ENCODE measurements around the gene BLM.

The BLM gene

GRCh38 chr15:90765531-90765930 lies 48.4 kb downstream of the BLM start:
- H3K9me3 ChIP-seq (ENCODE audit: control insufficient read depth, insufficient read depth, low read length) = no peaks in the 10 kb centered on the region

GRCh38 chr15:90765966-90766365 lies 48.8 kb downstream of the BLM start:
- Histone ChIP-seq H3K4me1 (ENCODE audit: insufficient read depth, low read length) (peaks cover 1% of the 10 kb centered on the region; the same call in 1 of the 2 replicates), H3K9me3 (ENCODE audit: control insufficient read depth, insufficient read depth, low read length) (no peaks in the 10 kb centered on the region), H3K36me3 (ENCODE audit: insufficient read depth, low read length) (peaks cover 12% of the 10 kb centered on the region), H3K9ac (ENCODE audit: low read depth, low read length) (no peak overlapping the region)

More at GRCh38 chr15:90765531-90765930, 48.4 kb downstream of the BLM start:
- Histone ChIP-seq H3K4me1 (ENCODE audit: insufficient read depth, low read length) (peaks cover 5% of the 10 kb centered on the region; the same call in 1 of the 2 replicates), H3K36me3 (ENCODE audit: insufficient read depth, low read length) (peaks cover 12% of the 10 kb centered on the region), H3K9ac (ENCODE audit: low read depth, low read length) (no peak overlapping the region)

DNA sequence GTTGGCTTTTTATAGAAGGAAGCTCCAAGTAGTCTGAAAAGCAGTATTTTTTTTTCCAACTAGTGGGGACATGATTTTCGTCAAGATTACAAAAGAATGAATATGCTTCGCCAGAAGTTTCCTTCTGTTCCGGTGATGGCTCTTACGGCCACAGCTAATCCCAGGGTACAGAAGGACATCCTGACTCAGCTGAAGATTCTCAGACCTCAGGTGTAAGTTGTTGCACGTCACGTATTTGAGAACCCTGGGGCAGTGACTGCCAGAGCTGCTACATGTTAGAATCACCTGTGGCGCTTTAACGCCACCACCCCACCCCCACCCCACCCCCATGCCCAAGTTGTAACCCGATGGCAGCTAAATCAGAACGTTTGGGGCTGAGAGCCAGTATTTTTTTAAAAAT lies 52.2 kb downstream of the BLM start:
- H3K9ac ChIP-seq (ENCODE audit: low read depth, low read length) = no peak overlapping the region
- H3K36me3 ChIP-seq (ENCODE audit: insufficient read depth, low read length) = peaks cover 6% of the 10 kb centered on the region
- no peaks in the 10 kb centered on the region for H3K9me3 ChIP-seq (ENCODE audit: control insufficient read depth, insufficient read depth, low read length)
- H3K4me1 ChIP-seq (ENCODE audit: insufficient read depth, low read length) = no peaks in the 10 kb centered on the region

DNA sequence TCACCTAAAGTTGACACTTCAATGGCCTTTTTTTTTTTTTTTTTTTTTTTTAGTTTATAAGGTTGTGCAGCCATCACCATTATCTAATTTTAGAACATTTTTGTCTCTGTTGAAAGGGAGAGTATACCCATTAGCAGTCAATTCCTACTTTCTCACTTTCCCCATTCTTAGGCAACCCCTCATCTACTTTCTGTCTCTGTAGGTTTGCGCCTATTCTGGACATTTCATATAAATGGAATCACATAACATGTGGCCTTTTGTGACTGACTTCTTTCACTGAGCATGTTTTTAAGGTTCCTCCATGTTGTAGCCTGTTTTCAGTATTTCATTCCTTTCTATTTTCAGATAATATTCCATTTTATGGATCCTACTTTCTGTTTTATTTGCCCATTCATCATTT lies 56.3 kb downstream of the BLM start:
- no peaks in the 10 kb centered on the region for H3K4me1 ChIP-seq (ENCODE audit: insufficient read depth, low read length)
- no peaks in the 10 kb centered on the region; the same call in 1 of the 2 replicates for H3K36me3 ChIP-seq (ENCODE audit: insufficient read depth, low read length)
- H3K9me3 ChIP-seq (ENCODE audit: control insufficient read depth, insufficient read depth, low read length) = no peaks in the 10 kb centered on the region
- no peak overlapping the region for H3K9ac ChIP-seq (ENCODE audit: low read depth, low read length)

DNA sequence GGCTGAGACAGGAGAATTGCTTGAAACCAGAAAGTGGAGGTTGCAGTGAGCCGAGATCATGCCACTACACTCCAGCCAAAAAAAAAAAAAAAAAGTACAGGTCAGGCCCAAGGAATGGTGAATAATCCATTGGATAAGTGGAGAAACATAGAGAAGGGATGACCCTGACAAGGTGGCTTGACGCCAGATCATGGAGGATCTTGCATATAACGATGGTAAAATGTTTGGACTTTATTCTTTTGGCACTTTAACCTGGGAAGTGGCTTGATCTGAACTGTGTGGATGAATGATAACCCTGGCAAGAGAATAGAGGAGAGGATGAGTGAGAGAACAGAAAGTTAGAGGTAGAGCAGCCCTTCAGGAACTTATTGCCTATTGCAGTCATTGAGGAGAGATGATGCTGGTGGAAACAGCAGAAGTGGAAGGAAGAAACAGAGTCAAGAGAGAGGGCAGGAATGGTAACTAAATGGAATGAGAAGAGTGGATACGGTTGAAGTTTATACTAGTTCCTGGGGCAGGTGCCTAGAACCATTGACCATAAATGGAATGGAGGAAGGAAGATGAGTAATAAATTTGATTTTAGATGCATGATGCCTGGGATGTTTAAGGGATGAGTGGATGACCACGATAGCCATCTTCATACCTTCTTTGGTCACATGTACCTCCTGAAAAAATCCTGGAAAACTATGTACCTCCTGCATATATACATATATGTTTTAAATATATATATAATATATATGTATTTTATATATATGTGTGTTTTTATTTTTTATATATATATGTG lies 57.8 kb downstream of the BLM start:
- Histone ChIP-seq H3K9ac (ENCODE audit: low read depth, low read length) (no peak overlapping the region), H3K36me3 (ENCODE audit: insufficient read depth, low read length) (no peaks in the 10 kb centered on the region; the same call in 1 of the 2 replicates)

DNA sequence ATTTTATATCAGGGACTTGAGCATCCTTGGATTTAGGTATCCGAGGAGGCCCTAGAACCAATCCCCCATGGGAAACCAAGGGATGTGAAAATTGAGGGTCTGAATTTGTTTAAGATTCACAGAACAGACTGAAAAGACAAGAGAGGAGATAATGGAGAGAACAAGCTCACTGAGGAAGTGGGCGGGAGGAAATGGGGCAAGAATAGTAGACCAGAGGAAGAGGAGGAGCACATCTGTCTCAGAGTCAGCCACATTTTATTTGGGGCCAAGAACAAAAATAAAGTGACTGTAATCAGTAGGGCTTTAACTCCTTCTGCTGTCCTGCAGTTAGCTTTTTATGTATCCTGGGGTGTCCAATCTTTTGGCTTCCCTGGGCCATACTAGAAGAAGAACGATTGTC lies 63.8 kb downstream of the BLM start:
- Histone ChIP-seq H3K9me3 (ENCODE audit: control insufficient read depth, insufficient read depth, low read length) (no peaks in the 10 kb centered on the region), H3K9ac (ENCODE audit: low read depth, low read length) (no peak overlapping the region), H3K4me1 (ENCODE audit: insufficient read depth, low read length) (no peaks in the 10 kb centered on the region), H3K36me3 (ENCODE audit: insufficient read depth, low read length) (peaks cover 4% of the 10 kb centered on the region; the same call in 1 of the 2 replicates)

More for the DNA sequence above, 57.8 kb downstream of the BLM start:
- H3K4me1 ChIP-seq (ENCODE audit: insufficient read depth, low read length) = no peaks in the 10 kb centered on the region
- H3K9me3 ChIP-seq (ENCODE audit: control insufficient read depth, insufficient read depth, low read length) = no peaks in the 10 kb centered on the region

DNA sequence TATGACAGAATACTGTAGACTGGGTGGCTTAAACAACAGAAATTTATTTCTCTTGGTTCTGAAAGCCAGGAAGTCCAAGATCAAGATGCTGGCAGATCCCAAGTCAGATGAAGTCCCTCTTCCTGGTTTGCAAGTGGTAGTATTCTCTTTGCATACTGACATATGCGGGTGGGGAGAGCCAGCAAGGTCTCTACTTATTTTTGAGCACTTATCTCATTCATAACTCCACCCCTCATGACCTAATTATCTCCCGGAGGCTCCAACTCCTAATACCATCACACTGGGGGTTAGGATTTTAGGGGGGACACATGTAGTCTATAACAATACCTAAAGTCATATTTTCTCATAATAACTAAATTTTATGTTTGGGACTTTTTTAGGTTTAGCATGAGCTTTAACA lies 65.3 kb downstream of the BLM start:
- Histone ChIP-seq H3K4me1 (ENCODE audit: insufficient read depth, low read length) (no peaks in the 10 kb centered on the region), H3K36me3 (ENCODE audit: insufficient read depth, low read length) (peaks cover 4% of the 10 kb centered on the region; the same call in 1 of the 2 replicates), H3K9ac (ENCODE audit: low read depth, low read length) (no peak overlapping the region), H3K9me3 (ENCODE audit: control insufficient read depth, insufficient read depth, low read length) (no peaks in the 10 kb centered on the region)

GRCh38 chr15:90787881-90788280 lies 70.7 kb downstream of the BLM start:
- Histone ChIP-seq H3K4me1 (ENCODE audit: insufficient read depth, low read length) (no peaks in the 10 kb centered on the region), H3K36me3 (ENCODE audit: insufficient read depth, low read length) (peaks cover 7% of the 10 kb centered on the region; the same call in 1 of the 2 replicates), H3K9me3 (ENCODE audit: control insufficient read depth, insufficient read depth, low read length) (no peaks in the 10 kb centered on the region), H3K9ac (ENCODE audit: low read depth, low read length) (no peak overlapping the region)

GRCh38 chr15:90789462-90789861 lies 72.3 kb downstream of the BLM start:
- Histone ChIP-seq H3K9ac (ENCODE audit: low read depth, low read length) (no peak overlapping the region), H3K9me3 (ENCODE audit: control insufficient read depth, insufficient read depth, low read length) (no peaks in the 10 kb centered on the region), H3K36me3 (ENCODE audit: insufficient read depth, low read length) (peaks cover 7% of the 10 kb centered on the region; the same call in 1 of the 2 replicates), H3K4me1 (ENCODE audit: insufficient read depth, low read length) (no peaks in the 10 kb centered on the region)

GRCh38 chr15:90790057-90790456 lies 72.9 kb downstream of the BLM start:
- Histone ChIP-seq H3K9me3 (ENCODE audit: control insufficient read depth, insufficient read depth, low read length) (no peaks in the 10 kb centered on the region), H3K4me1 (ENCODE audit: insufficient read depth, low read length) (no peaks in the 10 kb centered on the region), H3K36me3 (ENCODE audit: insufficient read depth, low read length) (peaks cover 7% of the 10 kb centered on the region; the same call in 1 of the 2 replicates), H3K9ac (ENCODE audit: low read depth, low read length) (no peak overlapping the region)

- Histone ChIP-seq H3K36me3 (ENCODE audit: insufficient read depth, low read length) (peaks cover 5% of the 10 kb centered on the region; the same call in 1 of the 2 replicates), H3K9me3 (ENCODE audit: control insufficient read depth, insufficient read depth, low read length) (no peaks in the 10 kb centered on the region), H3K4me1 (ENCODE audit: insufficient read depth, low read length) (no peaks in the 10 kb centered on the region)
Observed at GRCh38 chr15:90790561-90790960, 73.4 kb downstream of the BLM start.

GRCh38 chr15:90794538-90794937 lies 77.4 kb downstream of the BLM start:
- H3K4me1 ChIP-seq (ENCODE audit: insufficient read depth, low read length) = no peaks in the 10 kb centered on the region
- H3K9ac ChIP-seq (ENCODE audit: low read depth, low read length) = no peak overlapping the region
- H3K9me3 ChIP-seq (ENCODE audit: control insufficient read depth, insufficient read depth, low read length) = no peaks in the 10 kb centered on the region
- peaks cover 7% of the 10 kb centered on the region for H3K36me3 ChIP-seq (ENCODE audit: insufficient read depth, low read length)

More at GRCh38 chr15:90790561-90790960, 73.4 kb downstream of the BLM start:
- no peak overlapping the region for H3K9ac ChIP-seq (ENCODE audit: low read depth, low read length)

DNA sequence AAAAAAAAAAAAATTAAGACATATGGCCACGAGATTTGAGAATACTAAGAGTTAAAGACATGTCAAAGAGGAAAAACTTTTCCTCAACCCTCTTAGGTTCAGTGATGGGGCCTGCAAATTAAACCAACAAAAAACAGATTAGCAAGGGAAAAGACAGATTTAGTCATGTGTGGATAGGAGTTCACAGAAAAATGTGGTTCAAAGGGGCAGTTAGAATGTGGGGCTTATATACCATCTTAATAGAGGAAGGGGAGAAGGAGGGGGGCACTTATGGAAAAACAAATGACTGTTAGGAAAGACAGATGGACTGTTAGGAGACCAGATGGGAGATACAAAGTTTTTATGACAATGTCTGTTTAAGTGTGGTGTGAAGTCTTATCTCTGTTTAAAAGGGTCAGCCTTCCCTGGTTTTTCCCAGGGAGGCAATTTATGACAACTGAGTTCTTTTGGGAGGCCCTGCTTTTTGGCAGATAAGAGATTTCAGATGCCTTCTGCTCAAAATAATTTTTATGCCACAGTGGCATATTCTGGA lies 82.6 kb downstream of the BLM start:
- no peaks in the 10 kb centered on the region for H3K9me3 ChIP-seq (ENCODE audit: control insufficient read depth, insufficient read depth, low read length)
- peaks cover 4% of the 10 kb centered on the region; the same call in 1 of the 2 replicates for H3K36me3 ChIP-seq (ENCODE audit: insufficient read depth, low read length)
- no peaks in the 10 kb centered on the region for H3K4me1 ChIP-seq (ENCODE audit: insufficient read depth, low read length)
- no peak overlapping the region for H3K9ac ChIP-seq (ENCODE audit: low read depth, low read length)

GRCh38 chr15:90801803-90802202 lies 84.7 kb downstream of the BLM start:
- no peak overlapping the region for H3K9ac ChIP-seq (ENCODE audit: low read depth, low read length)
- H3K4me1 ChIP-seq (ENCODE audit: insufficient read depth, low read length) = no peaks in the 10 kb centered on the region
- H3K9me3 ChIP-seq (ENCODE audit: control insufficient read depth, insufficient read depth, low read length) = no peaks in the 10 kb centered on the region
- H3K36me3 ChIP-seq (ENCODE audit: insufficient read depth, low read length) = no peaks in the 10 kb centered on the region

All from ES-I3 (cell line).